HepG2 (cell line): ENCODE results near the gene ESR1.

Source experiments
- CHD4 ChIP-seq: fragments of 200-600 bp; sonication (generic); IDR thresholded peaks from 2 replicates; pipeline ENCODE4 v1.7.0; 2017; ENCODE audit warnings: mild to moderate bottlenecking, low read length, borderline replicate concordance
- CREM ChIP-seq, 2 experiments: sonication (generic) in 1 of 2; formaldehyde crosslinking in 1 of 2; IDR thresholded peaks; 2 replicates each; pipeline versions ENCODE4 v1.4.0 to v1.6.1; 2016 to 2020; ENCODE audit warnings: antibody characterized with exemption in 1 of 2, mild to moderate bottlenecking in 1 of 2, missing genetic modification reagents in 1 of 2
- FOXM1 ChIP-seq: sonication (generic); formaldehyde crosslinking; IDR thresholded peaks from 2 replicates; pipeline ENCODE4 v1.5.0; 2020; ENCODE audit warnings: missing genetic modification reagents
- GABPA ChIP-seq, 2 experiments: IDR thresholded peaks; 2 replicates each; pipeline ENCODE4 v1.6.1; 2011 to 2016; ENCODE audit warnings: low read depth in 2 of 2, low read length in 1 of 2, missing biosample characterization in 1 of 2, missing genetic modification characterization in 1 of 2
- POLR2A ChIP-seq, 2 experiments: IDR thresholded peaks; 2 replicates each; pipeline ENCODE4 v1.6.1; 2011; ENCODE audit warnings: low read depth in 2 of 2, low read length in 2 of 2, mild to moderate bottlenecking in 1 of 2, moderate library complexity in 1 of 2; ENCODE audit not compliant: insufficient read depth in 1 of 2
- SOX6 ChIP-seq, 2 experiments: fragments of 450-650 bp in 1 of 2; sonication (generic) in 1 of 2; formaldehyde crosslinking in 1 of 2; IDR thresholded peaks; 2 replicates each; pipeline versions ENCODE4 v1.4.0 to v1.6.1; 2017 to 2020; ENCODE audit warnings: antibody characterized with exemption in 1 of 2, mild to moderate bottlenecking in 1 of 2, missing genetic modification reagents in 1 of 2
- TAF1 ChIP-seq: sonication (generic); formaldehyde crosslinking; IDR thresholded peaks from 2 replicates; pipeline ENCODE4 v1.4.0; 2020; ENCODE audit warnings: missing genetic modification reagents
- ZBTB3 ChIP-seq: sonication (generic); formaldehyde crosslinking; IDR thresholded peaks from 2 replicates; pipeline ENCODE4 v1.4.0; 2020; ENCODE audit warnings: low read depth, mild to moderate bottlenecking, moderate library complexity, missing genetic modification reagents, borderline replicate concordance
- TF ChIP-seq, protein P1 (sequence below): sonication (generic); formaldehyde crosslinking; IDR thresholded peaks from 2 replicates; pipeline ENCODE4 v1.4.0; 2020; ENCODE audit warnings: missing genetic modification reagents
- TF ChIP-seq, protein P2 (sequence below): sonication (generic); formaldehyde crosslinking; IDR thresholded peaks from 2 replicates; pipeline ENCODE4 v1.5.0; 2020; ENCODE audit warnings: mild to moderate bottlenecking, missing genetic modification reagents, moderate library complexity
- TF ChIP-seq, protein P3 (sequence below), 2 experiments: IDR thresholded peaks; 2 replicates each; pipeline ENCODE4 v1.6.1; 2011 to 2012; ENCODE audit warnings: low read length in 2 of 2, borderline replicate concordance in 1 of 2, low read depth in 1 of 2, mild to moderate bottlenecking in 1 of 2, moderate library complexity in 1 of 2

DNA sequence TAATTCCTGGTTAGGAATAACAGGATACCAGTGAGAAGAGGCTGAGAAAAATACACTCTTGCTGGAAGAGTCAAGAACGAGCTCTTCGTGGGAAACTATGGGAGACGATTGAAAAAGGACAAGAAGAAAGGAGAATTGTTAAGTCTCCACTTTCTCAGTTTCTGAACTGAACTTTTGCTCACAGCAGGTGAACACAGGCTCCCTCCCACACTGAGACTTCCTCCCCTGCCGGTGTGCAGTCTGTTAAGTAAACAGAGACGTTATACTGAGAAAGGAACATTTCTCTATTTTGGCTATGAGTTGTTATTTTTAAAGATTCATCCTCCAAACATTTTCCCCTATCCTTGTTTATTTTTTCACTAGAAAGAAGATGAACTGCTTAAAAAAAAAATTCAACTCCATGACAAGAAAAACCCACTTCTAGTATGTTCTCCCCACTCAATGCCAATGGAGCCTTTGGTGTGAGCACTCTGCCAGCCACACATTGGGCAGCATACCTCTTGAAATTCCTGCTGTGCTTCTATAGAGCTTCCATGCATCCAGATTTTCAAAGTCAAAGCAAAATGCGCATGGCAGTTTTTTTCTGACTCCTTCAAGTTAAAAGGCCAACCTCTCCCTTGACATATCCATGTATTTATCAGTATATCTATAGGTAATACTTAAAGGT, 250.5 kb downstream of the ESR1 start:
- TF ChIP-seq CHD4 (no peak), ZBTB3 (CRISPR knock-in tag) (no peak), SOX6 (IDR thresholded peaks at IDR 0.05) (no peak), SOX6 (CRISPR knock-in tag; IDR thresholded peaks at IDR 0.05) (no peak), FOXM1 (CRISPR knock-in tag) (no peak), POLR2A (IDR thresholded peaks at IDR 0.05; ENCODE audit: insufficient read depth in 1 of 2, low read depth in 2 of 2, low read length in 2 of 2) (no peak), TAF1 (CRISPR knock-in tag) (no peak), GABPA (IDR thresholded peaks at IDR 0.05; ENCODE audit: low read depth, low read length) (no peak), GABPA (CRISPR knock-in tag; IDR thresholded peaks at IDR 0.05; ENCODE audit: low read depth) (no peak), CREM (IDR thresholded peaks at IDR 0.05) (no peak), CREM (CRISPR knock-in tag; IDR thresholded peaks at IDR 0.05) (no peak)
- TF ChIP-seq, protein P1, sequence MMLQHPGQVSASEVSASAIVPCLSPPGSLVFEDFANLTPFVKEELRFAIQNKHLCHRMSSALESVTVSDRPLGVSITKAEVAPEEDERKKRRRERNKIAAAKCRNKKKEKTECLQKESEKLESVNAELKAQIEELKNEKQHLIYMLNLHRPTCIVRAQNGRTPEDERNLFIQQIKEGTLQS (CRISPR knock-in tag) = no peak
- TF ChIP-seq, protein P2, sequence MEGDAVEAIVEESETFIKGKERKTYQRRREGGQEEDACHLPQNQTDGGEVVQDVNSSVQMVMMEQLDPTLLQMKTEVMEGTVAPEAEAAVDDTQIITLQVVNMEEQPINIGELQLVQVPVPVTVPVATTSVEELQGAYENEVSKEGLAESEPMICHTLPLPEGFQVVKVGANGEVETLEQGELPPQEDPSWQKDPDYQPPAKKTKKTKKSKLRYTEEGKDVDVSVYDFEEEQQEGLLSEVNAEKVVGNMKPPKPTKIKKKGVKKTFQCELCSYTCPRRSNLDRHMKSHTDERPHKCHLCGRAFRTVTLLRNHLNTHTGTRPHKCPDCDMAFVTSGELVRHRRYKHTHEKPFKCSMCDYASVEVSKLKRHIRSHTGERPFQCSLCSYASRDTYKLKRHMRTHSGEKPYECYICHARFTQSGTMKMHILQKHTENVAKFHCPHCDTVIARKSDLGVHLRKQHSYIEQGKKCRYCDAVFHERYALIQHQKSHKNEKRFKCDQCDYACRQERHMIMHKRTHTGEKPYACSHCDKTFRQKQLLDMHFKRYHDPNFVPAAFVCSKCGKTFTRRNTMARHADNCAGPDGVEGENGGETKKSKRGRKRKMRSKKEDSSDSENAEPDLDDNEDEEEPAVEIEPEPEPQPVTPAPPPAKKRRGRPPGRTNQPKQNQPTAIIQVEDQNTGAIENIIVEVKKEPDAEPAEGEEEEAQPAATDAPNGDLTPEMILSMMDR (CRISPR knock-in tag) = no peak
- TF ChIP-seq, protein P3, sequence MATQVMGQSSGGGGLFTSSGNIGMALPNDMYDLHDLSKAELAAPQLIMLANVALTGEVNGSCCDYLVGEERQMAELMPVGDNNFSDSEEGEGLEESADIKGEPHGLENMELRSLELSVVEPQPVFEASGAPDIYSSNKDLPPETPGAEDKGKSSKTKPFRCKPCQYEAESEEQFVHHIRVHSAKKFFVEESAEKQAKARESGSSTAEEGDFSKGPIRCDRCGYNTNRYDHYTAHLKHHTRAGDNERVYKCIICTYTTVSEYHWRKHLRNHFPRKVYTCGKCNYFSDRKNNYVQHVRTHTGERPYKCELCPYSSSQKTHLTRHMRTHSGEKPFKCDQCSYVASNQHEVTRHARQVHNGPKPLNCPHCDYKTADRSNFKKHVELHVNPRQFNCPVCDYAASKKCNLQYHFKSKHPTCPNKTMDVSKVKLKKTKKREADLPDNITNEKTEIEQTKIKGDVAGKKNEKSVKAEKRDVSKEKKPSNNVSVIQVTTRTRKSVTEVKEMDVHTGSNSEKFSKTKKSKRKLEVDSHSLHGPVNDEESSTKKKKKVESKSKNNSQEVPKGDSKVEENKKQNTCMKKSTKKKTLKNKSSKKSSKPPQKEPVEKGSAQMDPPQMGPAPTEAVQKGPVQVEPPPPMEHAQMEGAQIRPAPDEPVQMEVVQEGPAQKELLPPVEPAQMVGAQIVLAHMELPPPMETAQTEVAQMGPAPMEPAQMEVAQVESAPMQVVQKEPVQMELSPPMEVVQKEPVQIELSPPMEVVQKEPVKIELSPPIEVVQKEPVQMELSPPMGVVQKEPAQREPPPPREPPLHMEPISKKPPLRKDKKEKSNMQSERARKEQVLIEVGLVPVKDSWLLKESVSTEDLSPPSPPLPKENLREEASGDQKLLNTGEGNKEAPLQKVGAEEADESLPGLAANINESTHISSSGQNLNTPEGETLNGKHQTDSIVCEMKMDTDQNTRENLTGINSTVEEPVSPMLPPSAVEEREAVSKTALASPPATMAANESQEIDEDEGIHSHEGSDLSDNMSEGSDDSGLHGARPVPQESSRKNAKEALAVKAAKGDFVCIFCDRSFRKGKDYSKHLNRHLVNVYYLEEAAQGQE (IDR thresholded peaks at IDR 0.05; ENCODE audit: borderline replicate concordance in 1 of 2, low read depth in 1 of 2, low read length in 2 of 2) = no peak
